Retina (tissue), 1 donor: ENCODE measurements around the gene LIN28B.

Source experiments
- DNase-seq: peaks from one replicate; pipeline ENCODE4 v3.0.0-alpha.2; 2016

Gene LIN28B

DNA sequence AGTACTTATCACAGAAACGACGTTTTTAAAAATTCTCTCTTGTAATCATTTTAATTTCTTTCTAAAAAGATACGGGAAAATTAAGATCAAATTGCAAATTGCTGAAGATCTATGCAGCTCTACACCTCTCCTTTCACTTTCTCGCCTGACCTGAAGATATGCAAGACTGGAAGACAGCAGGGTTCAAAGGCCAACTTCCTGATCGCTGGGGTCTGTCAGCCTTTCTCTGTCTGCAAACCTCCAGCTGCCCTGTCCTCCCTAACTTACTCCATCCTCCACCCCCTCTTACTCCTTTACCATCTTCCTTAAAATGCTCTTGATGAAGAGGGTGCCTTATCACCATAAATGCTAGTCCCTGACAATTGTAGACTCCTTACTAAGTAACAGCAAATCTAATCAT lies 159.2 kb downstream of the LIN28B start:
- DNase-seq: no peak

- DNase-seq: no peak
These were observed 163.7 kb downstream of the LIN28B start for GRCh38 chr6:105120570-105120969.

GRCh38 chr6:105121981-105122380 lies 165.1 kb downstream of the LIN28B start:
- DNase-seq: no peak

DNA sequence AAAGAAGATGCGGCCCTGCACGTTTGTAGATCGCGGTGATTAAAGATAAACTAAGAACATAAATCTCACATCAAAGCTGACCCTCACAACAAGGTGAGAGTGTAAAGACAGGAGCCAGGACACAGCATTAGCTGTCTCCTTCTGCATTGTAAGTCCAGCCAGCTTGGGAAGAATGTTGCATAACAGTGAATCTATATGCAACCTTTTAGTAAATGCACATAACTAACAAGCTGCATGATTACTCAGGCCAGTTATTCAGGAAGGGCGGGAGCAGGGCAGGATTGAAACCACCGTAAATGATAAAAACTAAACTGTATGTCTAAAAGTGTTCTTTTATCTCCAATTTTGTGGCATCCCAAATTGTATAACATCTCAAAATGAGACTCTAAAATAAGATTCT lies 165.8 kb downstream of the LIN28B start:
- no peak for DNase-seq
